Measurements from ENCODE around the gene TNS2. TPM values are rescaled to one million over a fixed set of nuclear protein-coding genes. Genes with fewer than 3 reads are reported as not detected.
A peak's percentile ranks its signal among the peaks of the same experiment; 100 is the strongest.

TNS2 gene
- total RNA-seq, 1 donor from 2014 or later = 2.5 TPM

GRCh38 chr12:53050426-53051057 lies 677 bp downstream of the TNS2 start:
- no peak for DNase-seq
- TF ChIP-seq CTCF (IDR thresholded peaks at IDR 0.05; ENCODE audit: partially characterized antibody, unreplicated experiment) = no peak
- peaks cover 4% of the 10 kb centered on the region for H3K9me3 Mint-ChIP-seq (ENCODE audit: unreplicated experiment)
- peaks cover 15% of the 10 kb centered on the region for H3K27me3 Mint-ChIP-seq (ENCODE audit: unreplicated experiment)
- no peaks in the 10 kb centered on the region for H3K36me3 Mint-ChIP-seq (ENCODE audit: unreplicated experiment)
- H3K4me3 Mint-ChIP-seq (ENCODE audit: unreplicated experiment) = peak overlapping the region; percentile 20
- H3K27ac Mint-ChIP-seq (ENCODE audit: unreplicated experiment) = peak overlapping the region; percentile 17
- peaks cover 17% of the 10 kb centered on the region for H3K4me1 Mint-ChIP-seq (ENCODE audit: low read depth, unreplicated experiment)

DNA sequence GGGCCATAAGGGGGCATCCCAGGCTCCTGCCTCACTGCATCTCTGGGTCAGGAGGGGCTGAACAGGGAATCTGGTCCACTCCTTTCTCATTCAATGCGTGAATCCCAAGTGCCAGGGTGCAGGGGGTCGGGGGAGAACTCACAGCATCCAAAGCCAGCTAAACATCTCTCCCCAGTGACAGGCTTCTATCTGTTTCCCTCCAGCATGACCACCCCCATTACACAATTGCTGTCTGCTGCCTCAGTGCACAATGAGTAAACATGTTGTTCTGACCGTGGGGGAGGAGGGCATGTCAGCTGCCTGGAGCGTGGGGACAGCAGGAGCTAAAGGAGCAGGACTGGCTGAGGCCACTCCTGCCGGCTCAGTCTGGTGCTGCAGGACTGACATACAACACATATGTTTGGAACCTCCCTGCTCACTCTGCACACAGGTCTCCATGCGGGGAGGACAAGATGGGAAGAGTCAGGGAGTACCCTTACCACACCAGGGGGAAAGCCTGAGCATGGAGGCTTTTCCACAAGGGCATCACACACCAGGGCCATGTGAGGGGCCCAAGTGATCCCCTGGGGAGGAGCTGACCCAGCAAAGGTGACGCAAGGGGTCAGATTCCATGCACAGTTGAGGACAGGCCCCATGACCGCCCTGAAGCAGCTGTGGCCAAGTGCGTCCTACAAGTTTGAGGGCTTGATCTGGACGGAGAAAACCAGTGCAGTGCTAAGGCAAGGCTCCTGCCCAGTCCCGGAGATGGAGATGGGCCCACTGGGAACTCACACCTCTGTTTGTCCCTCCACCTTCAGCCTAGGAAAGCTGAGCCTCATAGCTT lies 1.4 kb downstream of the TNS2 start:
- peak; percentile 40 for DNase-seq
- H3K27me3 Mint-ChIP-seq (ENCODE audit: unreplicated experiment) = peaks cover 12% of the 10 kb centered on the region
- peaks cover 4% of the 10 kb centered on the region for H3K9me3 Mint-ChIP-seq (ENCODE audit: unreplicated experiment)
- H3K27ac Mint-ChIP-seq (ENCODE audit: unreplicated experiment) = peak overlapping the region; percentile 57
- peak overlapping the region; percentile 66 for H3K4me3 Mint-ChIP-seq (ENCODE audit: unreplicated experiment)
- TF ChIP-seq CTCF (IDR thresholded peaks at IDR 0.05; ENCODE audit: partially characterized antibody, unreplicated experiment) = no peak
- H3K36me3 Mint-ChIP-seq (ENCODE audit: unreplicated experiment) = no peaks in the 10 kb centered on the region
- H3K4me1 Mint-ChIP-seq (ENCODE audit: low read depth, unreplicated experiment) = peaks cover 17% of the 10 kb centered on the region

- peaks cover 17% of the 10 kb centered on the region for H3K4me1 Mint-ChIP-seq (ENCODE audit: low read depth, unreplicated experiment)
- H3K9me3 Mint-ChIP-seq (ENCODE audit: unreplicated experiment) = peaks cover 4% of the 10 kb centered on the region
- no peak overlapping the region for H3K4me3 Mint-ChIP-seq (ENCODE audit: unreplicated experiment)
- no peaks in the 10 kb centered on the region for H3K36me3 Mint-ChIP-seq (ENCODE audit: unreplicated experiment)
- no peak overlapping the region for H3K27ac Mint-ChIP-seq (ENCODE audit: unreplicated experiment)
- no peak for TF ChIP-seq CTCF (IDR thresholded peaks at IDR 0.05; ENCODE audit: partially characterized antibody, unreplicated experiment)
- H3K27me3 Mint-ChIP-seq (ENCODE audit: unreplicated experiment) = peaks cover 17% of the 10 kb centered on the region
- no peak for DNase-seq
Measured at GRCh38 chr12:53051881-53052412, 2.1 kb downstream of the TNS2 start.

DNA sequence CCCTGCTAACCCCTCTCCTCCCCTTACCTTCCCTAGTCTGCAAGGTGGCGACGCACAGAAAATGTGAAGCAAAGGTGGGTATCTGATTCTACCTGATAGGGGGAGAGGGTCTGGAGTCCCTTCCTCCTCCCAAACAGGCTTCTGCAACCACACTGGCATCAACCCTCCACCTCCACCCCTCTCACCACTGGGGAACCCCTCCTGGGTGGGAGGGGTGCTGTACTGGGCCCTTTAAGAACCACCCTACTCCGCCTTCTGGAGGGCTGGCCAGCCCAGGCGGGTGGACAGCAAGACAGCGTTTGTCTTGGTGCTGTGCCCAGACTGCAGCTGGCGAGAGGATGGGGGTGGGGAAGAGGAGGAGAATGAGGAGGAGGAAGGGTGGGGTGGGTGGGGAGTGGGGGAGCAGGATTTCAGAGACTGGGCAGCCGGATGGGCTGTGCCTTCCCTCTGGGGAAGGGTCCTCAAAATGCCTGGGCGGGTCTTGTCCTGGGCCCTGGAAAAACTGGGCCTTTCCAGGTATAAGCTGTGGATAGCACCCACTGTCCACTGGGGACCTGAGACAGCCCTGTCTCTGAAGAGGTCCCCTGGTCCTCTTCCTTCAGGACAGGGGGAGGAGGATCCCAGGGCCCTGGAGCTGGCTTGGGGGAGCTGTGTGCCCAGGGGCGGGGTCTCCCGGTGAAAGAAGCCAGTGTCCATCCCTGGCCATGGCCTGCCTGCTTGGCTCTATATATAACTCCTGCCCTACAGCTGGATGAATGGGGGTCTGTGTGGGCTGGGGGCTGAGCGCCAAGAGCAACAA lies 2.8 kb downstream of the TNS2 start:
- TF ChIP-seq CTCF (IDR thresholded peaks at IDR 0.05; ENCODE audit: partially characterized antibody, unreplicated experiment) = no peak
- H3K4me1 Mint-ChIP-seq (ENCODE audit: low read depth, unreplicated experiment) = peaks cover 17% of the 10 kb centered on the region
- peaks cover 21% of the 10 kb centered on the region for H3K27me3 Mint-ChIP-seq (ENCODE audit: unreplicated experiment)
- no peak overlapping the region for H3K27ac Mint-ChIP-seq (ENCODE audit: unreplicated experiment)
- H3K9me3 Mint-ChIP-seq (ENCODE audit: unreplicated experiment) = peaks cover 7% of the 10 kb centered on the region
- no peak overlapping the region for H3K4me3 Mint-ChIP-seq (ENCODE audit: unreplicated experiment)
- no peak for DNase-seq
- H3K36me3 Mint-ChIP-seq (ENCODE audit: unreplicated experiment) = no peaks in the 10 kb centered on the region

Measured in glutamatergic neuron (in vitro differentiated cells).